Body of pancreas (tissue), 4 donors: ENCODE data around the gene HSDL2. TPM values are rescaled to one million over a fixed set of nuclear protein-coding genes. Genes with fewer than 3 reads are reported as not detected.
"Not testable (repeated sequence)": the region's sequence is repeated elsewhere in the genome, so short reads cannot be mapped to it uniquely, and the experiment has no call there.

ENCODE experiments used
- ATAC-seq: fragments of 150-250 bp; one replicate; pipeline ENCODE4 v1.9.1; 2016
- DNase-seq, 4 donors: peaks; one replicate each; pipeline ENCODE4 v3.0.0-alpha.2; 2019
- H3K27ac ChIP-seq, 4 donors: fragments of 200-600 bp; sonication (generic); 1 replicate in 3 of 4; 2 replicates in 1 of 4; pipeline versions ENCODE4 v1.5.1 to v1.6.1; 2016 to 2019; ENCODE audit warnings: mild to moderate bottlenecking in 1 of 4, mixed read lengths in 1 of 4, moderate library complexity in 1 of 4
- H3K27me3 ChIP-seq, 2 donors: fragments of 200-600 bp; sonication (generic); one replicate each; pipeline ENCODE4 v1.6.0; 2016; ENCODE audit warnings: mild to moderate bottlenecking in 1 of 2
- H3K36me3 ChIP-seq, 2 donors: fragments of 200-600 bp; sonication (generic); replicated peaks in 1 of 2; 2 replicates each; pipeline ENCODE4 v1.5.1; 2016; ENCODE audit warnings: low read depth in 2 of 2; ENCODE audit not compliant: insufficient read depth in 1 of 2
- H3K4me1 ChIP-seq: fragments of 200-600 bp; sonication (generic); one replicate; pipeline ENCODE4 v1.6.0; 2016
- H3K4me3 ChIP-seq, 2 donors: fragments of 200-600 bp; sonication (generic); 1 replicate in 1 of 2; 2 replicates in 1 of 2; pipeline ENCODE4 v1.5.1; 2016 to 2019
- H3K9me3 ChIP-seq, 3 donors: fragments of 200-600 bp; sonication (generic); 1 replicate in 2 of 3; 2 replicates in 1 of 3; pipeline ENCODE4 v1.5.1; 2016
- POLR2A ChIP-seq, 3 donors: fragments of 450-650 bp; IDR thresholded peaks; one replicate each; pipeline ENCODE4 v1.6.1; 2016; ENCODE audit warnings: antibody characterized with exemption in 3 of 3, mild to moderate bottlenecking in 2 of 3
- WGBS, 2 donors: methylation state at CpG; one replicate each; pipeline ENCODE4 v1.1.5; 2017; 5-methylcytosine and 5-hydroxymethylcytosine counted together
- intact Hi-C: fragments of 100-400 bp; cut with DNase I; formaldehyde crosslinking; loops from one replicate; pipeline ENCODE4 v1.15.1; 2023
- total RNA-seq, 2 donors: library from RNA; depleted of rRNA; stranded (reverse); fragments of >200 nt; gene quantifications; one replicate each; pipeline ENCODE4 v1.1.0, GENCODE V29; 2016
- TF ChIP-seq, protein P1 (sequence below), 7 experiments: fragments of 450-650 bp in 4 of 7; fragments of 200-600 bp in 3 of 7; sonication (generic) in 3 of 7; IDR thresholded peaks; one replicate each; pipeline ENCODE4 v1.5.1; 2016 to 2019; ENCODE audit warnings: antibody characterized with exemption in 7 of 7

Gene HSDL2
- total RNA-seq, 2 donors from 2014 or later, result 20.5 to 22.7 TPM

DNA sequence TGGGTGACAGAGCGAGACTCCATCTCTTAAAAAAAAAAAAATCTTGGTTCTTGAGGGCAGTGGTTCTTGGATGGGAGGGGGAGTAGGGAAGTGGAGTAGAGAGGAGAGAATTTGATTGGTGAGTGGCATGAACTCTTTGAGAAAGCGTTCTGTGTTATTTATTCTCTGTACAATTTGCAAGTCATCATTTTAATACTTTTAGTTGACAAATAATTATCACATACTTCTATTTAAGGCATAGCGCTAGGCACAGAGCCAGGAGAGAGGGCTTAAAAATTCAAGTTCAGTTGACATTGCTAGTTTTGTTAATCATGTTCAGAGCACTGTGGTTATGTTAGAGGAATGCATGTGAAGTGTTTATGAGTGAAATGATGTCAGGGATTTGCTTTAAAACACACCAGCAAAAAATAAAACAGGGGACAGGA is 24.6 kb downstream of the HSDL2 start:
- H3K36me3 ChIP-seq, result peaks cover 0 to 3% of the 10 kb centered on the region in 2 donors
- H3K27me3 ChIP-seq, result no peaks in the 10 kb centered on the region
- no peaks in the 10 kb centered on the region for H3K9me3 ChIP-seq
- ATAC-seq (no peak), DNase-seq (no peak)
- no peak overlapping the region for H3K27ac ChIP-seq
- TF ChIP-seq, protein P1, sequence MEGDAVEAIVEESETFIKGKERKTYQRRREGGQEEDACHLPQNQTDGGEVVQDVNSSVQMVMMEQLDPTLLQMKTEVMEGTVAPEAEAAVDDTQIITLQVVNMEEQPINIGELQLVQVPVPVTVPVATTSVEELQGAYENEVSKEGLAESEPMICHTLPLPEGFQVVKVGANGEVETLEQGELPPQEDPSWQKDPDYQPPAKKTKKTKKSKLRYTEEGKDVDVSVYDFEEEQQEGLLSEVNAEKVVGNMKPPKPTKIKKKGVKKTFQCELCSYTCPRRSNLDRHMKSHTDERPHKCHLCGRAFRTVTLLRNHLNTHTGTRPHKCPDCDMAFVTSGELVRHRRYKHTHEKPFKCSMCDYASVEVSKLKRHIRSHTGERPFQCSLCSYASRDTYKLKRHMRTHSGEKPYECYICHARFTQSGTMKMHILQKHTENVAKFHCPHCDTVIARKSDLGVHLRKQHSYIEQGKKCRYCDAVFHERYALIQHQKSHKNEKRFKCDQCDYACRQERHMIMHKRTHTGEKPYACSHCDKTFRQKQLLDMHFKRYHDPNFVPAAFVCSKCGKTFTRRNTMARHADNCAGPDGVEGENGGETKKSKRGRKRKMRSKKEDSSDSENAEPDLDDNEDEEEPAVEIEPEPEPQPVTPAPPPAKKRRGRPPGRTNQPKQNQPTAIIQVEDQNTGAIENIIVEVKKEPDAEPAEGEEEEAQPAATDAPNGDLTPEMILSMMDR (IDR thresholded peaks at IDR 0.05), result no peak
- no peak for TF ChIP-seq POLR2A (IDR thresholded peaks at IDR 0.05)
- intact Hi-C loops, result no loop called here
- H3K4me1 ChIP-seq, result no peaks in the 10 kb centered on the region
- 77 to 82% methylated on average over 3 of the region's 3 CpGs for WGBS, 2 donors
- H3K4me3 ChIP-seq, result no peak overlapping the region

DNA sequence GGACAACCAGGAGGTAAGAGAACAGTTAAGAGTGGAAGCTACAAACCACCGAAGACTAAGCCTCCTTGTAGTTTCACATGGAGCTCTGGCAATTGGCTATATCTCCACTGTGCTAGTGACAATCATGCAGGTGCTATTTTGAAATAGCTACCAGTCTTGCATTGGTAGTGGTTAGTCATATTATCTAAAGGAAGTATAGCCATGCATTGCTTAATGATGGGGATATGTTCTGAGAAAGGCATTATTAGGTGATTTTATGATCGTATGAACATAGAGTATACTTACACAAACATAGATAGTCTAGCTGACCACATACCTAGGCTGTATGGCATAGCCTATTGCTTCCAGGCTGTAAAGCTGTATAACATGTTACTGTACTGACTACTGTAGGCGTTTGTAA is 28.4 kb downstream of the HSDL2 start:
- WGBS, 2 donors, result 84 to 86% methylated on average over 3 of the region's 3 CpGs
- no peaks in the 10 kb centered on the region for H3K9me3 ChIP-seq
- no peak for DNase-seq
- peaks cover 0 to 4% of the 10 kb centered on the region in 2 donors for H3K36me3 ChIP-seq
- H3K4me3 ChIP-seq, result no peak overlapping the region
- no peak for TF ChIP-seq POLR2A (IDR thresholded peaks at IDR 0.05)
- TF ChIP-seq, protein P1 (IDR thresholded peaks at IDR 0.05), result no peak
- no peaks in the 10 kb centered on the region for H3K4me1 ChIP-seq
- intact Hi-C loops, result no loop called here
- no peak for ATAC-seq
- no peaks in the 10 kb centered on the region for H3K27me3 ChIP-seq
- H3K27ac ChIP-seq, result no peak overlapping the region

DNA sequence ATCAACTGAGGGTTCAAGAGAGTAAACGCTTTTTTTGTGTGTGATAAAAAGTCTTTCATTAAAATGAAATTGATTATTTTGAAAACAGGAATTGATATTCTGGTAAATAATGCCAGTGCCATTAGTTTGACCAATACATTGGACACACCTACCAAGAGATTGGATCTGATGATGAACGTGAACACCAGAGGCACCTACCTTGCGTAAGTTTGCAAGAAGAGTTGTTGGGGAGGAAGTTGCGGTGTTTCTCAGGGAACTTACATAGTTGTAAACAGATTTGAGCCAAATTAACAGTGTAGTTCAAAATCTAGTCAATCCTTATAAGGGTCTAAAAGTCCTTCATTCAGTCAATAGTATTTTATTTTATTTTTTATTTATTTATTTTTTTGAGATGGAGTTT is 28.9 kb downstream of the HSDL2 start:
- intact Hi-C loops, result no loop called here
- Histone ChIP-seq H3K4me3 (no peak overlapping the region), H3K27me3 (no peaks in the 10 kb centered on the region), H3K36me3 (peaks cover 0 to 4% of the 10 kb centered on the region in 2 donors), H3K27ac (no peak overlapping the region), H3K9me3 (no peaks in the 10 kb centered on the region), H3K4me1 (no peaks in the 10 kb centered on the region)
- DNase-seq (no peak), ATAC-seq (no peak)
- TF ChIP-seq, protein P1 (IDR thresholded peaks at IDR 0.05), result no peak
- TF ChIP-seq POLR2A (IDR thresholded peaks at IDR 0.05), result no peak
- 82 to 91% methylated on average over 4 of the region's 4 CpGs for WGBS, 2 donors

DNA sequence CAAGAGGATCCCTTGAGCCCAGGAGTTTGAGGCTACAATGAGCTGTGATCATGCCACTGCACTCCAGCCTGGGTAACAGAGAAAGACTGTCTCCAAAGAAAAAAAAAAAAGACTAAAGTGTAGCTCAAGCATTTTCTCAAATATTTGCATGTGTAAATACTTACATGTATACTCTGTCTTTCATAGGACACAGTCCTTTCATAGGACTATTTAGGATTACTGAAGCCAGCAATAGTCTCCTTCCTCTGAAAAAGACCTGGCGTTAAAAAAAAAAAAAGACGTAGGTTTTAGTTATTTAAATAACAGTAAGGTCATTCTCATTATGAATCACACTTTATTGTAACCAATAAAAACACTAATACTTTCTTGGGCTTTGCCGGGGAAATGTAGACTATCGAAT is 29.9 kb downstream of the HSDL2 start:
- Histone ChIP-seq H3K4me3 (no peak overlapping the region), H3K27ac (no peak overlapping the region), H3K4me1 (no peaks in the 10 kb centered on the region), H3K27me3 (no peaks in the 10 kb centered on the region), H3K36me3 (peaks cover 0 to 4% of the 10 kb centered on the region in 2 donors), H3K9me3 (no peaks in the 10 kb centered on the region)
- TF ChIP-seq, protein P1 (IDR thresholded peaks at IDR 0.05), result no peak
- no peak for TF ChIP-seq POLR2A (IDR thresholded peaks at IDR 0.05)
- ATAC-seq, result no peak
- 77 to 94% methylated on average over 4 of the region's 4 CpGs for WGBS, 2 donors
- DNase-seq, result no peak
- intact Hi-C loops, result no loop called here

DNA sequence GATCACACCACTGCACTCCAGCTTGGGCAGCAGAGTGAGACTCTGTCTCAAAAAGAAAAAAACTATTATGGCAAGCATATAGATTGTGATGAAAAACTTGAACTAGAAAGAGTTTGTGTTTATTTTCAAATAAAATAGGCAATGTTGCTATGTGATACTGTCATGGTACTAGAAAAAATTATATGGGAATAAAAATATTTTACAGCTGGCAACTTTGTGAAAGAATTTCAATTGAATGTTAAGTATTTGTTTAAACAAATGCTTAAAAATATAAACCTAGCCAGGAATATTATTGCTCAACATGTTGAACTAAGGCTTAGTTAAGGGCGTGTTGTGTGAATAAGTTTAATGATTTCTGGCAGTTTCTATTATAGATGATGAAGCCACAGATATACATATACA is 31.7 kb downstream of the HSDL2 start:
- no peak for ATAC-seq

DNA sequence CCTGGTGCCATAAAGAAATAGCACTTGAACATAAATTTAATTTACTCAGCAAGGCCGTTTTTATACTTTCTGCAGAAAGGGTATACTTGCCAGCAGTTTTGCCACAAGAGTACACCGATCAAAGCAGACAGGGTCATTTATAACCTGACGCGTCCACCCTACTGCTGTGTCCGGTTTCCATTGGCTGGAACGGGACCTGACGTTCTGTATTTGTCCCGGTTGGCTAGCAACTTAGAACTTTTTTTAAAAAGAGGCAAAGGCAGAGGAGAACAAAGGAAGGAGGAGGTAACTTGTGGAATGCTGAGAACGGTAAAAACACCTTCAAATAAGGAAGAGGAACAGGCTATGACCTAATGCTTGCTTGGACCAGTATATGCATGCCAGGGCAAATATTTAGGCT is 33.8 kb downstream of the HSDL2 start:
- ATAC-seq, H3K27me3 ChIP-seq, DNase-seq, H3K4me1 ChIP-seq, H3K4me3 ChIP-seq, H3K27ac ChIP-seq, H3K9me3 ChIP-seq, H3K36me3 ChIP-seq, intact Hi-C loops: not testable (repeated sequence)
- 81 to 96% methylated on average over 8 to 9 of the region's 9 CpGs for WGBS, 2 donors

More for the DNA sequence above, 31.7 kb downstream of the HSDL2 start:
- Histone ChIP-seq H3K27me3 (no peaks in the 10 kb centered on the region), H3K27ac (no peak overlapping the region), H3K9me3 (no peaks in the 10 kb centered on the region), H3K36me3 (peaks cover 0 to 4% of the 10 kb centered on the region in 2 donors), H3K4me3 (no peak overlapping the region), H3K4me1 (no peaks in the 10 kb centered on the region)
- no peak for TF ChIP-seq POLR2A (IDR thresholded peaks at IDR 0.05)
- TF ChIP-seq, protein P1 (IDR thresholded peaks at IDR 0.05), result no peak
- 18 to 47% methylated on average over 1 of the region's 1 CpG for WGBS, 2 donors
- intact Hi-C loops, result no loop called here
- DNase-seq, result no peak
